ENCODE measurements around the gene EML3. TPM values are rescaled to one million over a fixed set of nuclear protein-coding genes. Genes with fewer than 3 reads are reported as not detected.

The EML3 gene
- total and polyA plus RNA-seq, 2 of the 13 experiments (the other 11 are each of a cell fraction or from before 2014, with no cell fraction given): 10.6 to 12.3 TPM

GRCh38 chr11:62601372-62602140 is 11.0 kb downstream of the EML3 start, which contains the start of gene MTA2 (continued):
- TF ChIP-seq ATM (IDR thresholded peaks at IDR 0.05; ENCODE audit: borderline replicate concordance) (no peak), SUZ12 (IDR thresholded peaks at IDR 0.05; ENCODE audit: low read depth, low read length) (no peak), ZNF547 (CRISPR knock-in tag; IDR thresholded peaks at IDR 0.05) (no peak), SKIL (CRISPR knock-in tag; IDR thresholded peaks at IDR 0.05; ENCODE audit: borderline replicate concordance) (no peak), ZNF564 (CRISPR knock-in tag; IDR thresholded peaks at IDR 0.05) (peak; percentile 79; the same call in 1 of the 2 replicates), RFX1 (IDR thresholded peaks at IDR 0.05) (no peak), ZNF24 (IDR thresholded peaks at IDR 0.05) (no peak), ZNF350 (CRISPR knock-in tag; IDR thresholded peaks at IDR 0.05; ENCODE audit: borderline replicate concordance, low read depth) (0 out of 2 replicates have a peak, but pooled peaks have one; percentile 13), ZBTB33 (CRISPR knock-in tag; IDR thresholded peaks at IDR 0.05) (no peak), E2F2 (CRISPR knock-in tag; IDR thresholded peaks at IDR 0.05; ENCODE audit: borderline replicate concordance) (no peak), STAG1 (CRISPR knock-in tag; IDR thresholded peaks at IDR 0.05) (no peak), TRIM22 (IDR thresholded peaks at IDR 0.05) (no peak)

All from HepG2 (cell line).